Forelimb muscle (tissue), 1 donor: ENCODE data around the gene ABCC1. TPM values are rescaled to one million over a fixed set of nuclear protein-coding genes. Genes with fewer than 3 reads are reported as not detected.
A peak's percentile ranks its signal among the peaks of the same experiment; 100 is the strongest.
"Not testable (repeated sequence)": the region's sequence is repeated elsewhere in the genome, so short reads cannot be mapped to it uniquely, and the experiment has no call there.

Experiments
- DNase-seq: peaks from one replicate; pipeline ENCODE4 v3.0.0-alpha.2; 2013; ENCODE audit warnings: low read depth
- polyA plus RNA-seq: library from polyadenylated mRNA; unstranded; fragments of 120-200 nt; gene quantifications from one replicate; pipeline ENCODE4 v1.2.1, GENCODE V29; 2013; ENCODE audit not compliant: insufficient read length

ABCC1 gene
- polyA plus RNA-seq, 1 donor, result 4.1 TPM

- DNase-seq, result no peak
Observed at GRCh38 chr16:16139061-16139460, 189.6 kb downstream of the ABCC1 start.

GRCh38 chr16:16139806-16140205 lies 190.4 kb downstream of the ABCC1 start:
- DNase-seq, result no peak

- no peak for DNase-seq
Observed at GRCh38 chr16:16140537-16140936, 191.1 kb downstream of the ABCC1 start.

- DNase-seq, result no peak
Observed at GRCh38 chr16:16141141-16141540, 191.7 kb downstream of the ABCC1 start.

- no peak for DNase-seq
Observed at GRCh38 chr16:16141784-16142396, 192.5 kb downstream of the ABCC1 start.

- DNase-seq, result no peak
Observed at GRCh38 chr16:16143038-16143763, 193.8 kb downstream of the ABCC1 start.

GRCh38 chr16:16143931-16144330 lies 194.5 kb downstream of the ABCC1 start:
- no peak for DNase-seq

GRCh38 chr16:16144416-16144815 lies 195.0 kb downstream of the ABCC1 start:
- DNase-seq, result no peak

- DNase-seq, result no peak
Observed at GRCh38 chr16:16145286-16145685, 195.9 kb downstream of the ABCC1 start.

GRCh38 chr16:16146380-16147315 lies 197.2 kb downstream of the ABCC1 start:
- no peak for DNase-seq

GRCh38 chr16:16147316-16147999 lies 198.0 kb downstream of the ABCC1 start:
- no peak for DNase-seq

GRCh38 chr16:16148000-16148599 lies 198.7 kb downstream of the ABCC1 start:
- not testable (repeated sequence) for DNase-seq

GRCh38 chr16:16148755-16149154 lies 199.3 kb downstream of the ABCC1 start:
- DNase-seq, result no peak

GRCh38 chr16:16149710-16150116 lies 200.3 kb downstream of the ABCC1 start:
- DNase-seq, result no peak

- peak; percentile 38 for DNase-seq
Observed at GRCh38 chr16:16150117-16150877, 200.9 kb downstream of the ABCC1 start.

GRCh38 chr16:16150878-16151152 lies 201.4 kb downstream of the ABCC1 start:
- DNase-seq, result no peak

- no peak for DNase-seq
Observed at GRCh38 chr16:16151315-16151714, 201.9 kb downstream of the ABCC1 start.

- DNase-seq, result not testable (repeated sequence)
Observed at GRCh38 chr16:16153000-16153399, 203.6 kb downstream of the ABCC1 start.

GRCh38 chr16:16154281-16154951 lies 205.0 kb downstream of the ABCC1 start:
- DNase-seq, result no peak

GRCh38 chr16:16155234-16155633 lies 205.8 kb downstream of the ABCC1 start:
- no peak for DNase-seq
